UCSD-AML1 (cell line): ENCODE measurements around the gene APBB1IP.
"Not testable (repeated sequence)": the region's sequence is repeated elsewhere in the genome, so short reads cannot be mapped to it uniquely, and the experiment has no call there.

Experiments
- DNase-seq: peaks from one replicate; lab custom pipeline; 2025; ENCODE audit not compliant: unreplicated experiment; lab: John Stamatoyannopoulos, UW

APBB1IP gene, protein sequence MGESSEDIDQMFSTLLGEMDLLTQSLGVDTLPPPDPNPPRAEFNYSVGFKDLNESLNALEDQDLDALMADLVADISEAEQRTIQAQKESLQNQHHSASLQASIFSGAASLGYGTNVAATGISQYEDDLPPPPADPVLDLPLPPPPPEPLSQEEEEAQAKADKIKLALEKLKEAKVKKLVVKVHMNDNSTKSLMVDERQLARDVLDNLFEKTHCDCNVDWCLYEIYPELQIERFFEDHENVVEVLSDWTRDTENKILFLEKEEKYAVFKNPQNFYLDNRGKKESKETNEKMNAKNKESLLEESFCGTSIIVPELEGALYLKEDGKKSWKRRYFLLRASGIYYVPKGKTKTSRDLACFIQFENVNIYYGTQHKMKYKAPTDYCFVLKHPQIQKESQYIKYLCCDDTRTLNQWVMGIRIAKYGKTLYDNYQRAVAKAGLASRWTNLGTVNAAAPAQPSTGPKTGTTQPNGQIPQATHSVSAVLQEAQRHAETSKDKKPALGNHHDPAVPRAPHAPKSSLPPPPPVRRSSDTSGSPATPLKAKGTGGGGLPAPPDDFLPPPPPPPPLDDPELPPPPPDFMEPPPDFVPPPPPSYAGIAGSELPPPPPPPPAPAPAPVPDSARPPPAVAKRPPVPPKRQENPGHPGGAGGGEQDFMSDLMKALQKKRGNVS

DNA sequence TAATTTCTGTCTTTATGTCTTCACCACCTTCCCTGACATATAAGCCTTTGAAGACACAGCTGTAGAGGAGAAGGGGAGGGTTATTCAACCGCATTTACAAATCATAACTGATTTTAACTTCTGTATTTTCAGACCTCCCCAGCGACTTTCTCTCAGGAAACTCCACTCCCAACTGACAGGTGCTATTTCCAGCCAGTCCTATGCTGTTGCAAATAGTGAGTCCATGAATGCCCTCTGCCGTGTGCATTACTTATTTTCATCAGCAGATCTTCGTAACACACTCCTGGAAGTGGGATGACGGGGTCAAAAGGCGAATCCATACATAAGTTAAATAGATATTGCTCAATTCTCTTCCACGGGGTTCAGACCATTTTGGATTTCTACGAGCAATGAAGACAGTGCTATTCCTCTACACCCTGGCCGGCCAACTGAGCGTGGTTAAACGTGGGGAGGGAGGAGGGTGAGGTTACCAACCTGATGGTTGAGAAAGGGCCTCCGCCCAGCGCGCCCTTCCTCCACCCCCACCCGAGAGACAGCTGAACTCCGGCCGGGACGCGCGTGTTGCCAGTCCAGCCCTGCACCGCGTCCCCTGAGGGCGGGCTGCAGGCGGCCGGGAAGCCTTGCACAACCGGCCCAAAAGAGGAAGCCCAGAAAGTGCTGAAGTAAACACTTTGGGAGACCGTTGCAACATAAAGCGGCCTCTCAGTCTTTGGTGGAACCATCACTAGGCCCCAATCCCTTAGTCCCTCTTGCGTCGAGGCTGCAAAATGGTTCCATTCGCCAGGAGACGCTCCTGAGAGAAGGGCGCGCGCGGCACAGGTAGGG lies at the start of gene APBB1IP:
Gene APBB1IP, plus strand, starts transcription at position 705 of the 825 bp plus-strand sequence. CDS start 53,986 bp downstream, outside the sequence.
- peak; percentile 86 for DNase-seq

DNA sequence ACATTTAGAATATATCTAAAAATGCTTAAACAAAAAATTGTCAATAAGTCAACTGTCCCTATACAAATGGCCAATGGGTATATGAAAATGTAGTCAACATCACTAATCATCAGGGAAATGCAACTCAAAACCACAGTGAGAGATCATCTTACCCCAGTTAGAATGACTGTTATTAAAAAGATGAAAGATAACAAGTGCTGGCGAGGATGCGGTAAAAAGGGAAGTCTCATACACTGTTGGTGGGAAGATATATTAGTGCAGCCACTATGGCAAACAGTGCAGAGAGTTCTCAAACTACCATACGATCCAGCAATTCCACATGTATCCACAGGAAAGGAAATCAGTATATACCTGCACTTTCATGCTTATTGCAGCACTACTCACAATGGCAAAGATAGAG lies 48.6 kb upstream of the APBB1IP start:
- DNase-seq, result no peak

DNA sequence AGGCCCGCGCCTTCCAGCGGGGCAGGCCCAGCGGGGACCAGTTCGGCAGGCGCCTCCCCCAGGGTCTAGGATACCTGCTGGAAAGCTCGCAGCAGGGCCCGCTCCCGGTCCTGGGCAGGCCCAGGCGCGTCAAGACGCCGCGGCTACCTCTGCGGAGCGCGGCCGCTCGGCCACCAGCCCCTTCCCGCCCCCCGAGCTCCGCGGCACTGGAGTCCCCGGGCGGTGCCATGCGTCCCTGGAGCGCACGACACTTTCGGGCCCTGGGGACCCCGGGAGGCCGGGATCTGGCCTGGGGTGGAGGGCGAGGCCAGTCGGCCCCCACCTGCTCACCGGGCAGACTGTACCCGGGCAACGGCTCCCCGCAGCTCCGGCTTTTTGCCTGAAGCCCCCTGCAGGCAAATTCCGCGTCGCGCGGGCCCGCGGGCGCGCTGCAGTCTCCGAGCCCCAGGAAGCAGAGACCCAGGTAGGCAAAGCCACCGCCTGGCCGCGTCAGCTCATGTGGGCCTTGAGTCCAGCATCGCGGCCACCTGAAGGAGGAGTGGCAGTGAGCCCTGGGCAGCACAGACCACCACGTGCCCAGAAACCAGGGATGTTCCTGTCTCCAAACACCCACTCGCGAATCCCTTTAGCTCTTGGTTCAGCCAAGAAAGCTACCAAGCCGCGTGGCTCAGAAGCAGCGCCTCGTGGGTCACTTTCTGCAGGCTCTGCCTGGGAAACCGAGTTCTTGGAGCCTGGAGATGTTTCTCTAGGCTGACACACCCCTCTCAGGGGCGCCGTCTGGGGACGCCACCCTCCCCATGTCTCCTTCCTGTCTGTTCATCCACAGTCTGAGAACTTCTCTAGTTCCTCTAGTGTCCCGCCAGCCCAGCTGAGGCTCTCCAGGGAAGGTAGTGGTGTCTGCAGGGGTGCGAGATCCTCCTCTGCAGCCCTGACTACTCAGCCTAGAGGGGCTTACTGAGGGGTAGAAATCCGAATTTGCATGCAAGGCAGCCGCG lies 46.1 kb upstream of the APBB1IP start:
- no peak for DNase-seq

DNA sequence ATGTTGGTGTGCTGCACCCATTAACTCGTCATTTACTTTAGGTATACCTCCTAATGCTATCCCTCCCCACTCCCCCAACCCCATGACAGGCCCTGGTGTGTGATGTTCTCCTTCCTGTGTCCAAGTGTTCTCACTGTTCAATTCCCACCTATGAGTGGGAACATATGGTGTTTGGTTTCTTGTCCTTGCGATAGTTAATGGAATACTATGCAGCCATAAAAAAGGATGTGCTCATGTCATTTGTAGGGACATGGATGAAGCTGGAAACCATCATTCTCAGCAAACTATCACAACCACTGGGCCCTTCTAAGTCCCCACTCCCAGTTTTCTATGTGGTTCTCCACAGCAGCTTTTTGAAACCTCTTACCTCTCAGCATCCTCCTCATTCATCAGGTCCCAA lies 39.8 kb upstream of the APBB1IP start:
- DNase-seq, result not testable (repeated sequence)

DNA sequence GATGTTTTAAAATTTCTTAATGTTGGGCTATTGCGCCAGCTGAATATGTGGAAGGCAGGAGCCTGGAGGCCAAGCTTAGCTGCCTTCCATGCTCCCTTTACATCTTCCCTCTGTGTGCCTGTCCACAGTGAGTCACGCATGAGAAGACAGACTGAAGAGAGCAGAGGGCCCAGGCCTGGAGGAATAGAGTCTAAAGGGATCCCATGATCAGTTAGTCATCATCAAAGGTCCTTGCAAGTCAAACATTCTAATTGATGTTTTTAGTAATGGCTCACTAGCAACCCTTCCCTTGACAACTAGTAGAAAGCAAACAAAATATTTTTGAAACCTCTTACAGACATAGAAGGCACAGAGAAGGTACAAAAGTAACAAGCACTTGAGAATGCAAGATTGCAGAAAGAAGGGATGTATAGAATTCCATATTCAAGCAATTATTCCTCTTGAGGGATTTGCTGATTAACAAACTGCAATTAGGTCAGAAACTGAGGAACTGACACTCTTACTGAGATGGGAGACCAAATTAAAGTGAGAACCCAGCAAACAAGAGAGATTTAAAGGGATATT lies 30.7 kb upstream of the APBB1IP start:
- DNase-seq, result no peak

DNA sequence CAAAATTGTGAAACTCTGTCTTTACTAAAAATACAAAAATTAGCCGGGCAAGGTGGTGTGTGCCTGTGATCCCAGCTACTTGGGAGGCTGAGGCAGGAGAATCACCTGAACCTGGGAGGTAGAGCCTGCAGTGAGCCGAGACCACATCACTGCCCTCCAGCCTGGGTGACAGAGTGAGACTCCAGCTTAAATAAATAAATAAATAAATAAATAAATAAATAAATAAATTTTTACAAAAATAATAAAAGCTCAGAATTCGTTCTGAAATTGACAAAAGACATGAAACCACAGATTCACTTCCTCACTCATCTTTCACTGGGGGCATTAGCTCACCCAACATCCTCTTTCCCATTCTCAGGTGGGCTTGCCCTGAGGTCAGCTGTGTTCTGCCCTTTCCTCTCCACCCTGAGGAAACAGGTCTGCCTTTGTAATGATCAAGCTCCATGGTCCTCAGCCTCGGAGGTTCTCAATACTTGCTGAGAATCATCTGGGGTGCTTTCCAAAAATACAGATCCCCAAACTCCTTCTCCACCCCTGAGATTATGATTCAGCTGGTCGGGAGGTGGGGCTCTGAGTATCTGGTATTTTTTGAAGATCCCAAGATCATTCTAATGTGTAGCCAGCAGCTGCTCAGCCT lies 29.2 kb upstream of the APBB1IP start:
- no peak for DNase-seq

DNA sequence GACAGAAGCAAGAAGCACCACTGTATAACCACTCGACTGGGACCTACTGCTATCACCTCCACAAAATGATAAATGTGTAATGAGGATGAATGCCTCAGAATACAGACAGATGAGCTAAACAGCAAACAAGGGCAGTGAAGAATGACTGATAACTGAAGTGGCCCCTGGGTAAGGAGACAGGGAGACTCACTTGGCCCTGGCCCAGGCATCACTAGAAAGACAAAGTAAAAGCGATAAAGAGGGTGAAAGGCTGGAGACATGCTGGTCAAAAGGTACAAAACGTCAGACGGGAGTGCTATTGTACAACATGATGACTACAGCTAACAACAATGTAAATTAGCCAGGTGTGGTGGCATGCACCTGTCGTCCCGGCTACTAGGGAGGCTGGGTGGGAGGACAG lies 27.8 kb upstream of the APBB1IP start:
- DNase-seq, result no peak

DNA sequence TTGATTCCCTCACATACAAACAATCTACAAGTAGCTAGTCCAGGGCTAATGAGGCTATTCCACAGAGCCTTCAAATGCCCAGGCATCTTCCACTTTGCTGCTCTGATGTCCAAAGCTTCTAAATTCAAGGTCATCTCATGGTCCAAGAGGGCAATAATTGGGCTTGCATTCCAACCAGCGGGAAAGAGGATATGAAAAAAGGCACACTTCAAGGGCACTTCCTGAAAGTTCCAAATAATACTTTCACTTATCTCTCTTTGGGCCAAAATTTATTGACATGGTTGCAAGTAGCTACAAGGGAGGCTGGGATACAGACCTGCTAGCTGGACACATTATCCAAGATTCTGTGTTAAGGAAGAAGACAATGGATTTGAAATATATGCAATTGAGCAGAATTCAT lies 25.2 kb upstream of the APBB1IP start:
- DNase-seq, result no peak

DNA sequence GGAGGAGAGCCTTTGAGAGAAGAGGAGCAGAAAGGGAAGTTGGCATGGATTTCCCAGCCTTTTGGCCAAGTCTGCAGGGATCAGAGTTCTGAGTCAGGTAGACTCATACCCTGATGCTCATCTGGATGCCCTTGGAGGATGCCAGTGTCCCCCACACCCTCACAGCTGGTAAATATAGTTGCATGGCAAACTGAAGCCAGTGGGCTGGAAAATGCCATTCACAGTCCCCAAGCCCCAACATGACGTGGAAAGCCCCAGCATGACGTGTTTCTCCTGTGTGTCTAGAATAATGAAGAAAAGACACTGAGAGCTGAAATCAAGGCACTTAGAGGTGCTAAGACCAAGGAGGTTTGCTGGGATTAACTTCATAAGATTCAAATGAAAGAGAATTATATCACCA lies 24.8 kb upstream of the APBB1IP start:
- no peak for DNase-seq

DNA sequence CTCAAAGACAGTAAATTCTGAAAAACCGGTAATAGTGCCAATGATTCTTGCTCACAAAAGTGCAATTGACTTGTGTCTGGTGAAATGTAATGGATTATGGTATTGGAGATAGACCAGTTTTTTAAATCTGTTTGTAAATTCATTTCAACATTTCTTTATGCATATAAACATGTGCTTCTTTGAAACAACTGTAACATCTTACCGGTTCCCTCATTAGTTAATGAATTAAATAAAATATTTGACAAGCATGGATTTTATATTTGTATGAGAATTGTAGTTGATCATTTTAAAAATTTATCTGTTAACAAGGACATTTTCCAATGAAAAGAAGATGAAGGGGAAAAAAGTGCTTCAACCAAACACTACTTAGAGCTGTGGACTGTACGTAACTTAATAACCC lies 21.0 kb upstream of the APBB1IP start:
- no peak for DNase-seq

DNA sequence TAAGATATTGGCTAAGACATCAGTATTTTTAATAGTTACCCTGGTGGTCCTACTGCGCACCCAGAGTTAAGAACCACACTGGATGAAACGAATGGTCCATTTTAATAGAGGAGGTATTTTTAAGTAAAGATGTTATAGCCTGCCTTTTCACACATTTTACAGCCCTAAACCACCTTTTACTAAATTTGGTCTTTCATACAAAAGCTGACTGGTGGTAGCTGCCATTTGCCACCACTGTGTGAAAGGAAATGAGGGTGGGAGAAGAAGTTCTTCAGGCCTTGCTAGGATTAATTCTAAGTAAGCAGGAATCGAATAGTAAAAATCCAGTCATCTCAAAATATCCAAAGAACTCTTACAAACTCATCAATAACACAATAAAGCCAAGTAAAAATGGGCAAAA lies 15.2 kb upstream of the APBB1IP start:
- DNase-seq, result no peak

DNA sequence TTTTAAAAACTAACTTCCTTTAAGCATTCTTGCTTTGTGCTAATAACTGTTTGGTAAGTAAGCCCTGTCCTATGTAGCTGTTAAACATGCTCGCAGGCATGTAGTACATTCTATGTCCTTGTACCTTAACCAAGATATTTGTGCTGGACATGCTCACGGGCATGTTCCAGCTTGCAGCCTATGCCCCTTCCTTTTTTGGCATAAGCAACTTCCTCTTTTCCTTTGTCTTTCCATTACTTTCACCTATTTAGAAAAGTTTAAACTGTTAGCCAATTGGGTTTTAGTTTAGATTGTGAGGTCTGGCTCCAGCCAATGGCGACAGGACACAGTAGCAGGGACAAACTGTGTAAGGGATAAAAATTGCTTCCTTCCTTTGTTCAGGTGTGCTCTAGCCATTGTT lies 14.4 kb upstream of the APBB1IP start:
- no peak for DNase-seq

DNA sequence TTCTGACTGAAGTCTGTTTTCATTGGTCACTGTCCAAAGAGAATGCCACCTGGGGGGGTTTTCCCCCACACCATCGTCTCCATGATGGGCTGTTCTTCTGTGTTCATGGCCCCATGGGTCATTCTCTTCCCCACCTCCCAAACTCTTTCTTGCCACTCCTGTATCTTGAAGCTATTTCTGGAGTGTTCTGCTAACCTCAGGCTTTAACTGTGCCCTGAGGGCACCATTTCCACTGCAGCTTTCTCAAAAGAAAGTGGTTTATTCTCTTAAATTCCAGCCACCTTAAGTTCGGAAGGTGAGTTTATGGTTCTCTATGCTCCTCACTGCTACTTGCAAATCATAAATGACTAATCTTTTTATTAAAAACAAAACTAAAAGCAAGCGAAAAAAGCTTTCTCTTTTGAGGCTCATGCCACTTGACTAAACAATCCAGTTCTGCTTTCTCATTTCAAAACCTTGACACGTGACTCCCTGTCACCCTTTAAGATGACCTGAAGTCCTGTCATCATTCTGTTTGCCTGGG lies 7.4 kb upstream of the APBB1IP start:
- no peak for DNase-seq

DNA sequence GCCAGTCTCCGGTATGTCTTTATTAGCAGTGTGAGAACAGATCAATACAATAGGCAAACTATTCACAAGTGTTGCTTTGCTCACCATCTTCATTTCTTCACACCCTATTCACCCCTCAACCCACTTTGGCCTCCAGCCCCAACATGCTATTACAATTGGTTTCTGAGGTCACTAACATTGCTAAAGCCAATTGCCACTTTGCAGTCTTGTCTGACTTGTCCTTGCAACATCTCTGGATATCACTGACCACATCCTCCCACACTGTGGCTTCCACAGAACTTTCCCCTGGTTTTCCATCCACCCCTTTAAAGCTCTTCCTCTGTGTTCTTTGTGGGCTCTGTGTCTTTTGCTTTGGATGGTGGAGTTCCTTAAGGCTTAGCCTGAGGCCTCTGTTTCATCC lies 5.2 kb upstream of the APBB1IP start:
- DNase-seq, result peak; percentile 37

DNA sequence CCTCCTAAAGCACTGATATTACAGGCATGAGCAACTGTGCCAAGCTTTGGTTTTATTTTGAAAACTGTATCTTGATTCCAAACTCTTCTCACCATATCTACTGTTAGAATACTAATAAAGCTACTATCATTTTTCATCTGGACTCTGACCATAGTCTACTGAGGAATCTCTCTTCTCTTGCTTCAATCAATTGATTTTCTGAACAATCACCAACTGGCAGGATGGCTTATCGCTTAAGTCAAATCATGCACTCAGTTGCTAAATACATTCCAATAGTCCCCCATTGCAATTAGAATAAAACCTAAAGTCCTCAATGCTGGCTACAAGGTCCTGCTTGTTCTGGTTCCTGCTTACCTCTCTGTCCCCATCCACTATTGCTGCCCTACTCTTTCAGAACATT lies 2.3 kb upstream of the APBB1IP start:
- DNase-seq, result no peak

DNA sequence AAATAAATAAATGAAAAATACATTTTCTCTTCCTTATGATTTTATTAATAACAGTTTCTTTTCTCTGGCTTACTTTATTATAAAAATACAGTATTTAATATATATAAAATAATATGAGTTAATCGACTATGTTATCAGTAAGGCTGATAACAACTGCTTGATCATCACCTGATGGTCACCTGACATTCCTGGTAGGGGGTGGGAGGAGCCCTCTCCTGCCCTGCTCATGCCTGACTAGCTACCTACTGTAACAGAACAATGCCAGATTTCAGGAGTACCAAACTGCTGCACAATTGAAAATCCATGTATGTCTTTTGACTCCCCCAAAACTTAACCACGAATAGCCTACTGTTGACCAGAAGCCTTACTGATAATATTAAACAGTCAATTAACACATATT lies 1.3 kb upstream of the APBB1IP start:
- no peak for DNase-seq

DNA sequence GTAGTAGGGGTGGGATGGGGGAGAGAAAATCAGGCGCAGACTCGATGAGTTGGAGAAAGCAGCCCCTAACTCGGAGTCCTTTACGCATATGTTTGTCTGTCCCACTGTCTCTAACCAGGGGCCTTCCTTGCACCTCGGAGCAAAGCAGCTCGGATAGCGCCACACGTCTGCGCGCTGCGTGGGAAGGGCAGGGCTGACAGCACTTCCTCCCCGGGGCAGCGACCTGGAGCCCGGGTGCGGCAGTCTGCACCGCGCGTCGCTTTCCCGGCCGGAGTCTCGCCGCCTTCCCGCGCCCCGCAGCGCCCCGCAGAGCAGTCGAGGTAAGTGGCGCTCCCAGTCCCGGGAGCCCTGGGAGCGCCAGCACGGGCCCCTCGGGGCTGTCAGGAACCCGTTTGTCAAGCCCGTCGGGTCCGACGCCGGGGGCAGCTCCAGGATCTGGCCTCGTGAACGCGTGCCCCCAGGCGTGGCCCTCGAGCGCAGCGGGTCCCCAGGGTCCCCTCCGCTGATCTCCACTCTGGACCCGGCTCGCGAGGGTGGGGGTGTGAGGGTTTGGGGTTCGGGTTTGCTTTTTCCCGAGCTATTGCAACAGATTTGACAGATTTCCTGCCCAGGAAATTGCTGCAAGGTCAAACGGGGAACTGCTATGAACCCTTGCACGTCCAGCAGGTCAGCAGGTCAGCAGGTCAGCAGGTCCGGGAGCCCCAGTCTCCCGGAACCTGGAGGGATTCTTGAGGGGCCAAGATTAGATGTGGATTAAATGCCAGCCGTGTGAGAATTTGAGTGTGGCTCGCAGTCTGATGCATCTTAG lies 597 bp downstream of the APBB1IP start:
- peak; percentile 68 for DNase-seq

DNA sequence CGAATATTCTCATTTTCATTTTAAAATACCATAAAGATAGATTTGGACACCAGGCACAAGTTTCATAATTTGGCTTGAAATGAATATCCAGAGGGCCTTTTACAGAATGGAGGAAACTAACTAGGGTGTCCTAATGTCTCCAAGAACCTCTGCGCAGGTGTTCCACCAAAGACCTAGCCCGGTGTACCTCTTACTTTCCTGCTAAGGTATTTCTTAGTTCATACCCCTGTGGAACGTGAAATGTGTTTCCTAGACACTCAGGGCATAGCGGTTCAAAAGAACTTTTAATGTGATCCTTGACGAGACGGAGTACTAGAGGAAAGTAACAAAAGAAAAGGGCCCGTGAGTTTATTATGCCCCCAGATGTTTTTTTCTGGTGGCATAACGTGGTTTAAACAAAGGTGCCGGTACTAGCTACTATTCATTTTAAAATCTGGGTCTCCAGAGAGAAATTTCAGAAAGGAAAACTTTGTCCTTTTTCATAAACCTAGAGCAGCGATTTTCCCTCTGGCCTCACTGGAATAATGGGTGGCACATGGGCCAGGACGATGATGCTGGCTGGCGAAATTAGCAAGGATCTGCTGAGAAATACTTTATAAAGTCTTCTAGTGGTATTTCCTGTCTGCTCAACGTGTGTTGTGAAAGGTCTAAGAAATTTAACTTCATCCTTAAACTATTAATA lies 1.4 kb downstream of the APBB1IP start:
- DNase-seq, result no peak
